ENCODE data around the gene TRIP13. TPM values are rescaled to one million over a fixed set of nuclear protein-coding genes. Genes with fewer than 3 reads are reported as not detected.

The TRIP13 gene
- total RNA-seq, 1 experiment from 2014 or later: 42.6 TPM

- Mint-ChIP-seq H3K4me3 (no peak overlapping the region), H3K4me1 (no peaks in the 10 kb centered on the region), H3K36me3 (ENCODE audit: insufficient read depth in 1 of 3, low read depth in 3 of 3) (peaks cover 76 to 82% (median 80%) of the 10 kb centered on the region in 3 experiments), H3K9me3 (no peaks in the 10 kb centered on the region; a peak in 2 of 5 replicates), H3K27ac (no peak overlapping the region), H3K27me3 (ENCODE audit: low read depth) (no peaks in the 10 kb centered on the region)
- H4K8ac ChIP-seq (replicated peaks; ENCODE audit: insufficient read length, low read depth, low read length): no peak overlapping the region
- no peak overlapping the region for H3K4me2 ChIP-seq (ENCODE audit: insufficient read depth, insufficient read length, low read length)
- no peak overlapping the region for H2BK20ac ChIP-seq (ENCODE audit: low read depth, low read length, poor library complexity, severe bottlenecking)
- no peak for TF ChIP-seq CTCF (conservative IDR thresholded peaks at IDR 0.05)
- no peak overlapping the region for H3K14ac ChIP-seq (ENCODE audit: insufficient read depth, low read length)
- H3K23ac ChIP-seq (ENCODE audit: insufficient read length, low read depth, low read length): no peak overlapping the region
- no peak overlapping the region for H3K56ac ChIP-seq (ENCODE audit: insufficient read length, low read depth, low read length)
- peaks cover 5% of the 10 kb centered on the region for H4K20me1 ChIP-seq (ENCODE audit: control insufficient read depth, insufficient read depth, insufficient read length)
- no peaks in the 10 kb centered on the region for H3K27me3 ChIP-seq (ENCODE audit: insufficient read depth, low read length)
- no peak overlapping the region for H2BK15ac ChIP-seq (ENCODE audit: low read depth, low read length)
- no peaks in the 10 kb centered on the region for H3K4me1 ChIP-seq (ENCODE audit: insufficient read depth, low read length)
- H3K27ac ChIP-seq (ENCODE audit: insufficient read length, low read depth, low read length): no peak overlapping the region
- no peaks in the 10 kb centered on the region for H3K9me3 ChIP-seq (ENCODE audit: control insufficient read depth, low read depth, low read length)
- H3K79me1 ChIP-seq (ENCODE audit: insufficient read depth, low read depth, low read length, poor library complexity, severe bottlenecking): peaks cover 6% of the 10 kb centered on the region
- H4K91ac ChIP-seq (ENCODE audit: insufficient read length, low read depth, low read length): no peak overlapping the region
- H3K18ac ChIP-seq (ENCODE audit: insufficient read length, low read depth, low read length): no peak overlapping the region
- H3K4ac ChIP-seq (ENCODE audit: low read depth, low read length): no peak overlapping the region
- H2AFZ ChIP-seq (ENCODE audit: low read length): no peak overlapping the region
- H2BK12ac ChIP-seq (ENCODE audit: insufficient read length, low read depth, low read length): no peak overlapping the region
- no peak overlapping the region for H4K5ac ChIP-seq (ENCODE audit: insufficient read length, low read depth, low read length)
- H2BK5ac ChIP-seq (ENCODE audit: insufficient read length, low read length): no peak overlapping the region
- H2AK5ac ChIP-seq (ENCODE audit: insufficient read length, low read length): no peak overlapping the region
- peaks cover 21% of the 10 kb centered on the region; the same call in 1 of the 2 replicates for H3K79me2 ChIP-seq (ENCODE audit: insufficient read depth, low read length)
- H3T11ph ChIP-seq (ENCODE audit: low read length): no peak overlapping the region
- no peak for DNase-seq
- no peak overlapping the region for H3K9ac ChIP-seq (ENCODE audit: extremely low read depth, insufficient read length, low read length)
- H2BK120ac ChIP-seq (ENCODE audit: low read depth, low read length, poor library complexity, severe bottlenecking): no peak overlapping the region
- no peaks in the 10 kb centered on the region for H3K23me2 ChIP-seq (ENCODE audit: insufficient read length, low read depth, low read length, poor library complexity, severe bottlenecking)
- no CpG with 5 or more reads among the region's 29 CpGs for WGBS (ENCODE audit: extremely low coverage, insufficient read length, low lambda C conversion rate)
Measured at GRCh38 chr5:883475-884181, 9.1 kb upstream of the TRIP13 start.

Measured in H9 (cell line).